IMR-90 (cell line): ENCODE data around the gene PARD3. TPM values are rescaled to one million over a fixed set of nuclear protein-coding genes. Genes with fewer than 3 reads are reported as not detected.

Experiments
- ATAC-seq: fragments of 200-7000 bp; cut with Tn5 transposase; 2 replicates; pipeline ENCODE4 v1.9.1; 2020; ENCODE audit warnings: low read depth, mild to moderate bottlenecking, moderate library complexity
- BruUV-seq: library from RNA; stranded (reverse); fragments of 400-500 nt; replicated peaks from 2 replicates; lab custom pipeline; 2021; lab: Mats Ljungman, UMichigan
- CTCF ChIA-PET: fragments of 300-600 bp; formaldehyde crosslinking; extraction: SDS; loops from one replicate; lab custom pipeline; 2021; ENCODE audit warnings: antibody characterized with exemption; lab: Yijun Ruan, JAX
- POLR2A ChIA-PET: fragments of 300-600 bp; sonication (Branson Sonifier 250); formaldehyde crosslinking; loops from one replicate; lab custom pipeline; 2022; ENCODE audit warnings: antibody characterized with exemption; ENCODE audit not compliant: unreplicated experiment; lab: Charles Lee
- DNase-seq: peaks from one replicate; pipeline ENCODE4 v3.0.0; 2013
- H2AFZ ChIP-seq: replicated peaks from 2 replicates; pipeline ENCODE3; 2013; ENCODE audit warnings: low read length, mild to moderate bottlenecking; ENCODE audit not compliant: poor library complexity
- H2AK5ac ChIP-seq: 2 replicates; pipeline ENCODE4 v1.6.1; 2013; ENCODE audit warnings: low read depth, low read length, inconsistent platforms
- H2AK9ac ChIP-seq: replicated peaks from 2 replicates; pipeline ENCODE3; 2013; ENCODE audit warnings: mild to moderate bottlenecking, low read depth, low read length, moderate library complexity; ENCODE audit not compliant: poor library complexity
- H2BK120ac ChIP-seq: 2 replicates; pipeline ENCODE4 v1.6.1; 2013; ENCODE audit warnings: low read depth, low read length, inconsistent platforms
- H2BK15ac ChIP-seq: 3 replicates; pipeline ENCODE4 v1.6.1; 2013; ENCODE audit warnings: low read depth, low read length, inconsistent platforms
- H2BK20ac ChIP-seq: 2 replicates; pipeline ENCODE4 v1.6.1; 2013; ENCODE audit warnings: low read depth, mild to moderate bottlenecking, inconsistent platforms, low read length, moderate library complexity
- H2BK5ac ChIP-seq: 2 replicates; pipeline ENCODE4 v1.6.1; 2013; ENCODE audit warnings: mild to moderate bottlenecking, low read depth, low read length, inconsistent platforms; ENCODE audit not compliant: poor library complexity, severe bottlenecking
- H3K14ac ChIP-seq: replicated peaks from 2 replicates; pipeline ENCODE4 v1.6.1; 2013; ENCODE audit warnings: low read depth, low read length, inconsistent platforms
- H3K18ac ChIP-seq: 2 replicates; pipeline ENCODE4 v1.6.1; 2013; ENCODE audit warnings: low read depth, low read length, control low read depth
- H3K23ac ChIP-seq: 2 replicates; pipeline ENCODE4 v1.6.1; 2013; ENCODE audit warnings: low read depth, low read length, inconsistent platforms
- H3K27ac ChIP-seq: 2 replicates; pipeline ENCODE4 v1.5.1; 2013; ENCODE audit warnings: mild to moderate bottlenecking, control low read depth, low read length; ENCODE audit not compliant: insufficient read depth
- H3K27me3 ChIP-seq: 2 replicates; pipeline ENCODE4 v1.6.1; 2013; ENCODE audit warnings: low read length; ENCODE audit not compliant: control insufficient read depth, insufficient read depth
- H3K36me3 ChIP-seq: 2 replicates; pipeline ENCODE4 v1.6.1; 2013; ENCODE audit warnings: low read length, mixed read lengths; ENCODE audit not compliant: control insufficient read depth, insufficient read depth
- H3K4ac ChIP-seq: 2 replicates; pipeline ENCODE4 v1.6.1; 2013; ENCODE audit warnings: low read depth, low read length, inconsistent platforms
- H3K4me1 ChIP-seq: 2 replicates; pipeline ENCODE4 v1.6.1; 2013; ENCODE audit warnings: low read length, mixed read lengths; ENCODE audit not compliant: control insufficient read depth, insufficient read depth
- H3K4me2 ChIP-seq: 2 replicates; pipeline ENCODE4 v1.6.1; 2013; ENCODE audit warnings: low read depth, mild to moderate bottlenecking, control low read depth, low read length, moderate library complexity
- H3K4me3 ChIP-seq: 2 replicates; pipeline ENCODE4 v1.5.1; 2013; ENCODE audit warnings: low read depth, mild to moderate bottlenecking, control low read depth, low read length, moderate library complexity; ENCODE audit not compliant: insufficient read depth
- H3K56ac ChIP-seq: 2 replicates; pipeline ENCODE4 v1.6.1; 2013; ENCODE audit warnings: low read length, inconsistent platforms; ENCODE audit not compliant: insufficient read depth; ENCODE audit errors: extremely low read depth
- H3K79me1 ChIP-seq, 2 experiments: 2 replicates each; pipeline ENCODE4 v1.6.1; 2013; ENCODE audit warnings: low read length in 2 of 2, inconsistent platforms in 1 of 2, low read depth in 1 of 2
- H3K9ac ChIP-seq: 2 replicates; pipeline ENCODE4 v1.6.1; 2013; ENCODE audit warnings: low read depth, low read length, control low read depth
- H3K9me1 ChIP-seq: 2 replicates; pipeline ENCODE4 v1.6.1; 2013; ENCODE audit warnings: low read length, inconsistent platforms; ENCODE audit not compliant: insufficient read depth
- H3K9me3 ChIP-seq: 2 replicates; pipeline ENCODE4 v1.6.1; 2013; ENCODE audit warnings: low read length; ENCODE audit not compliant: control insufficient read depth, insufficient read depth
- H4K20me1 ChIP-seq: 2 replicates; pipeline ENCODE4 v1.6.1; 2013; ENCODE audit warnings: low read length, inconsistent platforms; ENCODE audit not compliant: insufficient read depth
- H4K5ac ChIP-seq: 2 replicates; pipeline ENCODE4 v1.6.1; 2013; ENCODE audit warnings: mild to moderate bottlenecking, low read depth, low read length, control low read depth
- H4K8ac ChIP-seq, 2 experiments: 2 replicates each; pipeline ENCODE4 v1.6.1; 2013; ENCODE audit warnings: low read depth in 2 of 2, low read length in 2 of 2, control low read depth in 1 of 2, inconsistent platforms in 1 of 2
- H4K91ac ChIP-seq: 2 replicates; pipeline ENCODE4 v1.6.1; 2013; ENCODE audit warnings: low read depth, low read length, inconsistent platforms; ENCODE audit not compliant: insufficient read depth
- CTCF ChIP-seq: conservative IDR thresholded peaks from 2 replicates; pipeline ENCODE4 v1.5.1; 2012; ENCODE audit warnings: mild to moderate bottlenecking, low read depth, low read length, improper control_type of control experiment
- ELK1 ChIP-seq: fragments of 150-350 bp; IDR thresholded peaks from 2 replicates; pipeline ENCODE4 v1.6.1; 2016; ENCODE audit warnings: low read depth, mild to moderate bottlenecking, low read length, moderate library complexity, borderline replicate concordance
- MAFK ChIP-seq: IDR thresholded peaks from 2 replicates; pipeline ENCODE4 v1.6.1; 2012; ENCODE audit warnings: low read depth, low read length, improper control_type of control experiment
- MAZ ChIP-seq: IDR thresholded peaks from 2 replicates; pipeline ENCODE4 v1.6.1; 2012; ENCODE audit warnings: low read depth, mild to moderate bottlenecking, low read length, improper control_type of control experiment, moderate library complexity, borderline replicate concordance
- MXI1 ChIP-seq: IDR thresholded peaks from 2 replicates; pipeline ENCODE4 v1.6.1; 2012; ENCODE audit warnings: low read depth, mild to moderate bottlenecking, low read length, moderate library complexity, borderline replicate concordance
- WGBS, 2 experiments: methylation state at CpG; one replicate each; pipeline versions ENCODE4 v1.1.5 to v1.1.7; 2013; ENCODE audit warnings: missing lambda C conversion rate in 2 of 2; ENCODE audit not compliant: insufficient read length in 1 of 2; ENCODE audit errors: extremely low coverage in 2 of 2; 5-methylcytosine and 5-hydroxymethylcytosine counted together
- dilution Hi-C: fragments of 300-500 bp; cut with HindIII; formaldehyde crosslinking; loops from one replicate; pipeline ENCODE4 v1.14.3; 2018; ENCODE audit warnings: low sequenced_read_pairs; ENCODE audit not compliant: unreplicated experiment
- in situ Hi-C: fragments of 300-500 bp; cut with MboI; formaldehyde crosslinking; loops from 3 replicates; pipeline ENCODE4 v1.14.3; 2019; ENCODE audit warnings: low sequenced_read_pairs, inconsistent platforms, mixed read lengths
- intact Hi-C: fragments of 100-400 bp; cut with micrococcal nuclease; formaldehyde crosslinking; loops from 2 replicates; pipeline ENCODE4 v1.10.0; 2022
- polyA plus RNA-seq, 3 experiments: library from polyadenylated mRNA; depleted of rRNA; stranded (reverse); fragments of >200 nt; gene quantifications; 2 replicates each; pipeline ENCODE4 v1.2.3, GENCODE V29; 2012; ENCODE audit warnings: low replicate concordance in 1 of 3
- total RNA-seq: library from RNA; depleted of rRNA; stranded (reverse); fragments of >200 nt; gene quantifications from 2 replicates; pipeline ENCODE4 v1.2.3, GENCODE V29; 2012

Gene PARD3
- total and polyA plus RNA-seq, 2 of the 4 experiments (the other 2 are of a cell fraction), result 14.6 to 37.5 TPM

GRCh38 chr10:34814223-34814912 lies 728 bp downstream of the PARD3 start:
- POLR2A ChIA-PET, result no interaction called here
- Histone ChIP-seq H3K9me1 (peaks cover 9% of the 10 kb centered on the region), H3K56ac (peak overlapping the region; percentile 35; the same call in 1 of the 2 replicates), H2AK5ac (no peak overlapping the region), H2BK5ac (peak overlapping the region; percentile 79), H3K36me3 (no peaks in the 10 kb centered on the region), H2AK9ac (peak overlapping the region; percentile 85), H4K8ac (peak overlapping the region; percentile 75 to 79; a peak in 1 of 4 replicates), H3K23ac (peak overlapping the region; percentile 4; the same call in 1 of the 2 replicates), H3K27me3 (no peaks in the 10 kb centered on the region), H3K4me2 (peak overlapping the region; percentile 93), H2AFZ (peak overlapping the region; percentile 93), H3K27ac (peak overlapping the region; percentile 93), H2BK15ac (no peak overlapping the region), H3K14ac (peak overlapping the region; percentile 81; the same call in 1 of the 2 replicates), H4K20me1 (peaks cover 44% of the 10 kb centered on the region), H3K9ac (peak overlapping the region; percentile 88), H3K9me3 (no peaks in the 10 kb centered on the region), H2BK20ac (no peak overlapping the region), H4K91ac (no peak overlapping the region), H4K5ac (peak overlapping the region; percentile 75; the same call in 1 of the 2 replicates), H3K18ac (peak overlapping the region; percentile 82; the same call in 1 of the 2 replicates), H2BK120ac (peak overlapping the region; percentile 4; the same call in 1 of the 2 replicates), H3K79me1 (peaks cover 33 to 45% of the 10 kb centered on the region in 2 experiments), H3K4me1 (peaks cover 6% of the 10 kb centered on the region), H3K4ac (peak overlapping the region; percentile 56), H3K4me3 (peak overlapping the region; percentile 98)
- DNase-seq (peak; percentile 27), ATAC-seq (peak; percentile 62)
- TF ChIP-seq ELK1 (no peak), MXI1 (no peak), MAFK (no peak), MAZ (0 out of 2 replicates have a peak, but pooled peaks have one; percentile 7), CTCF (no peak)
- WGBS, 2 experiments, result 0% methylated on average over 9 of the region's 77 CpGs; no CpG with 5 or more reads in 1 of the 2 experiments
- dilution Hi-C loops (no loop called here), intact Hi-C loops (loop anchor here (2.0 to 10.0 kb wide), 3 partner anchors 92 to 210 kb away; no protein-coding TSS in a partner anchor), in situ Hi-C loops (no loop called here)
- CTCF ChIA-PET, result interaction anchor here (0.6 kb wide), 1 partner anchor 61 kb away, joined by 4 read pairs; no protein-coding TSS in a partner anchor
- BruUV-seq, result no TSS peak
